B cell (primary cell): ENCODE measurements around the gene SLIT3. TPM values are rescaled to one million over a fixed set of nuclear protein-coding genes. Genes with fewer than 3 reads are reported as not detected.

Experiments
- ATAC-seq: fragments of 200-7000 bp; cut with Tn5 transposase; one replicate; pipeline ENCODE4 v1.10.0; 2021; ENCODE audit warnings: low read depth, mild to moderate bottlenecking, moderate number of reproducible peaks, moderate library complexity
- CTCF ChIA-PET: fragments of 350-600 bp; sonication (Branson Sonifier 250); formaldehyde crosslinking; loops from one replicate; lab custom pipeline; 2021; ENCODE audit warnings: antibody characterized with exemption, inconsistent platforms; lab: Charles Lee
- POLR2A ChIA-PET: fragments of 350-600 bp; sonication (Branson Sonifier 250); formaldehyde crosslinking; loops from one replicate; lab custom pipeline; 2021; ENCODE audit warnings: antibody characterized with exemption; lab: Charles Lee
- DNase-seq: peaks from one replicate; pipeline ENCODE4 v3.0.0; 2013
- H2AFZ ChIP-seq: 2 replicates; pipeline ENCODE4 v1.6.1; 2012; ENCODE audit warnings: mild to moderate bottlenecking, low read depth, low read length; ENCODE audit not compliant: insufficient read depth, poor library complexity, severe bottlenecking
- H3K27ac ChIP-seq, 2 donors: 1 replicate in 1 of 2; 2 replicates in 1 of 2; pipeline ENCODE4 v1.5.1; 2012 to 2013; ENCODE audit warnings: low read length in 2 of 2, mild to moderate bottlenecking in 2 of 2, moderate library complexity in 1 of 2
- H3K27me3 ChIP-seq, 4 experiments: fragments of 200-600 bp in 1 of 4; sonication (generic) in 1 of 4; replicated peaks in 1 of 4; 1 replicate in 2 of 4; 2 replicates in 2 of 4; pipeline versions ENCODE4 v1.6.1 to v1.7.0; 2013 to 2016; ENCODE audit warnings: low read length in 3 of 4, mild to moderate bottlenecking in 2 of 4, mixed read lengths in 1 of 4, moderate library complexity in 1 of 4; ENCODE audit not compliant: insufficient read depth in 4 of 4, control insufficient read depth in 3 of 4; ENCODE audit errors: control extremely low read depth in 1 of 4
- H3K36me3 ChIP-seq, 2 experiments: replicated peaks in 1 of 2; 1 replicate in 1 of 2; 2 replicates in 1 of 2; pipeline versions ENCODE4 v1.6.1 to v1.7.1; 2013; ENCODE audit warnings: low read length in 1 of 2; ENCODE audit not compliant: insufficient read depth in 2 of 2, control insufficient read depth in 1 of 2; ENCODE audit errors: control extremely low read depth in 1 of 2, extremely low read depth in 1 of 2
- H3K4me1 ChIP-seq, 2 donors: fragments of 200-600 bp in 1 of 2; sonication (generic) in 1 of 2; 1 replicate in 1 of 2; 2 replicates in 1 of 2; pipeline versions ENCODE4 v1.5.1 to v1.6.1; 2013 to 2017; ENCODE audit warnings: low read length in 2 of 2; ENCODE audit not compliant: control insufficient read depth in 2 of 2, insufficient read depth in 2 of 2
- H3K4me2 ChIP-seq: replicated peaks from 2 replicates; pipeline ENCODE3; 2012; ENCODE audit warnings: mild to moderate bottlenecking, low read depth, low read length; ENCODE audit not compliant: poor library complexity, severe bottlenecking
- H3K4me3 ChIP-seq, 5 experiments: fragments of 200-600 bp in 1 of 5; sonication (generic) in 1 of 5; 1 replicate in 3 of 5; 2 replicates in 2 of 5; pipeline versions ENCODE4 v1.5.1 to v1.7.0; 2011 to 2016; ENCODE audit warnings: low read length in 4 of 5, mild to moderate bottlenecking in 4 of 5, low read depth in 2 of 5, control low read depth in 1 of 5, moderate library complexity in 1 of 5; ENCODE audit not compliant: insufficient read depth in 1 of 5; ENCODE audit errors: control extremely low read depth in 1 of 5, extremely low read depth in 1 of 5
- H3K79me2 ChIP-seq: fragments of 200-600 bp; sonication (generic); one replicate; pipeline ENCODE4 v1.6.0; 2016; ENCODE audit warnings: low read length; ENCODE audit not compliant: control insufficient read depth, insufficient read depth
- H3K9ac ChIP-seq: fragments of 200-600 bp; sonication (generic); 2 replicates; pipeline ENCODE4 v1.6.1; 2017; ENCODE audit warnings: mild to moderate bottlenecking, low read length, moderate library complexity
- H3K9me3 ChIP-seq, 3 donors: one replicate each; pipeline versions ENCODE4 v1.6.1 to v1.7.1; 2013; ENCODE audit warnings: low read length in 2 of 3; ENCODE audit not compliant: control insufficient read depth in 2 of 3, insufficient read depth in 1 of 3; ENCODE audit errors: control extremely low read depth in 1 of 3
- H4K20me1 ChIP-seq: 2 replicates; pipeline ENCODE4 v1.6.0; 2012; ENCODE audit warnings: mild to moderate bottlenecking, low read length; ENCODE audit not compliant: insufficient read depth, control insufficient read depth, poor library complexity, severe bottlenecking
- H3K27ac Mint-ChIP-seq: one replicate; pipeline ENCODE4 v1.8.0; 2021; ENCODE audit warnings: mixed read lengths
- H3K27me3 Mint-ChIP-seq: one replicate; pipeline ENCODE4 v1.8.0; 2021; ENCODE audit warnings: mixed read lengths
- H3K4me1 Mint-ChIP-seq: one replicate; pipeline ENCODE4 v1.8.0; 2021; ENCODE audit warnings: mixed read lengths
- H3K4me3 Mint-ChIP-seq: one replicate; pipeline ENCODE4 v1.8.0; 2021; ENCODE audit warnings: mixed read lengths
- H3K9me3 Mint-ChIP-seq: one replicate; pipeline ENCODE4 v1.8.0; 2022; ENCODE audit warnings: mixed read lengths; ENCODE audit not compliant: insufficient read depth
- CTCF ChIP-seq: fragments of 200-600 bp; IDR thresholded peaks from one replicate; pipeline ENCODE4 v1.8.0; 2022; ENCODE audit warnings: antibody characterized with exemption, mild to moderate bottlenecking
- EZH2 ChIP-seq: IDR thresholded peaks from 2 replicates; pipeline ENCODE4 v1.6.1; 2012; ENCODE audit warnings: borderline replicate concordance, low read depth, mild to moderate bottlenecking, moderate library complexity, low read length; ENCODE audit not compliant: insufficient read depth, poor library complexity, severe bottlenecking
- WGBS: methylation state at CpG from one replicate; pipeline ENCODE4 v1.1.5; 2013; ENCODE audit warnings: missing lambda C conversion rate; ENCODE audit not compliant: insufficient coverage; 5-methylcytosine and 5-hydroxymethylcytosine counted together
- intact Hi-C: fragments of 100-400 bp; cut with micrococcal nuclease; formaldehyde crosslinking; loops from one replicate; pipeline ENCODE4 v1.10.0; 2022
- polyA plus RNA-seq: library from polyadenylated mRNA; depleted of rRNA; stranded (reverse); fragments of >200 nt; gene quantifications from 2 replicates; pipeline ENCODE4 v1.2.3, GENCODE V29; 2012
- total RNA-seq, 2 donors: library from RNA; stranded (reverse); fragments of 120-200 nt in 1 of 2; gene quantifications; 1 replicate in 1 of 2; 2 replicates in 1 of 2; pipeline versions ENCODE4 v1.2.3 to v1.2.4, GENCODE V29; 2013 to 2022

SLIT3 gene
- total and polyA plus RNA-seq, 2 donors (not counting 1 experiment from before 2014, with no cell fraction given) = not detected

- Histone ChIP-seq H3K9ac (no peak overlapping the region), H3K4me2 (no peak overlapping the region), H3K4me1 (no peaks in the 10 kb centered on the region), H3K36me3 (no peaks in the 10 kb centered on the region), H2AFZ (no peak overlapping the region), H3K9me3 (peaks cover 0 to 8% (median 0%) of the 10 kb centered on the region in 3 donors), H4K20me1 (no peaks in the 10 kb centered on the region), H3K27me3 (no peaks in the 10 kb centered on the region), H3K27ac (no peak overlapping the region), H3K4me3 (no peak overlapping the region), H3K79me2 (no peaks in the 10 kb centered on the region)
- DNase-seq (no peak), ATAC-seq (no peak)
- no peaks in the 10 kb centered on the region for H3K27me3 Mint-ChIP-seq
- no peak for TF ChIP-seq CTCF
- no peak for TF ChIP-seq EZH2
- H3K4me3 Mint-ChIP-seq = no peak overlapping the region
- intact Hi-C loops = no loop called here
- CTCF ChIA-PET = no interaction called here
- 100% methylated on average over 1 of the region's 6 CpGs for WGBS
- H3K4me1 Mint-ChIP-seq = no peaks in the 10 kb centered on the region
- H3K9me3 Mint-ChIP-seq = no peaks in the 10 kb centered on the region
- H3K27ac Mint-ChIP-seq = no peak overlapping the region
- POLR2A ChIA-PET = no interaction called here
Measured at GRCh38 chr5:169229342-169229892, 71.5 kb downstream of the SLIT3 start.

- Histone ChIP-seq H4K20me1 (no peaks in the 10 kb centered on the region), H3K36me3 (no peaks in the 10 kb centered on the region), H3K27ac (no peak overlapping the region), H3K4me2 (no peak overlapping the region), H3K9ac (no peak overlapping the region), H3K9me3 (peaks cover 0 to 6% (median 0%) of the 10 kb centered on the region in 3 donors), H3K4me3 (no peak overlapping the region), H3K79me2 (no peaks in the 10 kb centered on the region), H2AFZ (no peak overlapping the region), H3K27me3 (no peaks in the 10 kb centered on the region), H3K4me1 (no peaks in the 10 kb centered on the region)
- ATAC-seq (no peak), DNase-seq (no peak)
- Mint-ChIP-seq H3K27me3 (no peaks in the 10 kb centered on the region), H3K27ac (no peak overlapping the region), H3K9me3 (no peaks in the 10 kb centered on the region), H3K4me1 (no peaks in the 10 kb centered on the region), H3K4me3 (no peak overlapping the region)
- TF ChIP-seq EZH2 (no peak), CTCF (no peak)
- ChIA-PET CTCF (no interaction called here), POLR2A (no interaction called here)
- WGBS = no CpG with 5 or more reads among the region's 3 CpGs
- intact Hi-C loops = no loop called here
Measured at GRCh38 chr5:169226895-169227294, 74.0 kb downstream of the SLIT3 start.
